ENCODE measurements around the gene PRCC.

- TF ChIP-seq CTCF (conservative IDR thresholded peaks at IDR 0.05) (no peak), ZFX (IDR thresholded peaks at IDR 0.05) (no peak)
Measured at GRCh38 chr1:156749419-156750118, 17.8 kb upstream of the PRCC start.
